NB4 (cell line): ENCODE data around the gene STC2.

ENCODE experiments used
- CTCF ChIP-seq: IDR thresholded peaks from one replicate; pipeline ENCODE4 v1.5.1; 2012; ENCODE audit warnings: low read depth, low read length
- MAX ChIP-seq: IDR thresholded peaks from 2 replicates; pipeline ENCODE4 v1.6.1; 2011; ENCODE audit warnings: low read depth, low read length
- POLR2A ChIP-seq: IDR thresholded peaks from 2 replicates; pipeline ENCODE4 v1.6.1; 2011; ENCODE audit warnings: mild to moderate bottlenecking; ENCODE audit not compliant: insufficient read length; ENCODE audit errors: extremely low read depth

GRCh38 chr5:173295796-173296195 lies 32.4 kb downstream of the STC2 start:
- no peak for TF ChIP-seq CTCF
- TF ChIP-seq MAX = no peak
- TF ChIP-seq POLR2A = no peak
